Liver (tissue), 9 donors: ENCODE measurements around the gene POU1F1. TPM values are rescaled to one million over a fixed set of nuclear protein-coding genes. Genes with fewer than 3 reads are reported as not detected.

Experiments used
- DNase-seq: peaks from one replicate; pipeline ENCODE4 v3.0.0-alpha.2; 2017; ENCODE audit warnings: low spot score
- H3K27ac ChIP-seq, 2 donors: one replicate each; pipeline ENCODE4 v1.7.0; 2013; ENCODE audit warnings: inconsistent platforms in 2 of 2, low read length in 2 of 2, control low read depth in 1 of 2, low read depth in 1 of 2, mild to moderate bottlenecking in 1 of 2
- H3K27me3 ChIP-seq, 4 donors: one replicate each; pipeline versions ENCODE4 v1.6.1 to v1.7.0; 2013; ENCODE audit warnings: low read length in 3 of 4, inconsistent platforms in 1 of 4, mild to moderate bottlenecking in 1 of 4, moderate library complexity in 1 of 4; ENCODE audit not compliant: control insufficient read depth in 4 of 4, insufficient read depth in 4 of 4
- H3K36me3 ChIP-seq, 4 donors: one replicate each; pipeline versions ENCODE4 v1.6.1 to v1.7.0; 2013; ENCODE audit warnings: low read length in 3 of 4, mild to moderate bottlenecking in 3 of 4, low read depth in 1 of 4, moderate library complexity in 1 of 4; ENCODE audit not compliant: control insufficient read depth in 4 of 4, insufficient read depth in 3 of 4
- H3K4me1 ChIP-seq, 4 donors: one replicate each; pipeline versions ENCODE4 v1.6.1 to v1.7.0; 2013; ENCODE audit warnings: low read length in 3 of 4, mild to moderate bottlenecking in 3 of 4, moderate library complexity in 1 of 4; ENCODE audit not compliant: control insufficient read depth in 4 of 4, insufficient read depth in 4 of 4
- H3K4me3 ChIP-seq, 3 donors: one replicate each; pipeline versions ENCODE4 v1.6.1 to v1.7.0; 2013; ENCODE audit warnings: low read length in 3 of 3, control low read depth in 1 of 3, low read depth in 1 of 3, mild to moderate bottlenecking in 1 of 3
- H3K9ac ChIP-seq, 2 donors: one replicate each; pipeline ENCODE4 v1.7.0; 2013; ENCODE audit warnings: low read length in 2 of 2, mild to moderate bottlenecking in 2 of 2, moderate library complexity in 2 of 2, control low read depth in 1 of 2, low read depth in 1 of 2
- H3K9me3 ChIP-seq, 4 donors: one replicate each; pipeline versions ENCODE4 v1.6.1 to v1.7.0; 2013; ENCODE audit warnings: low read length in 3 of 4; ENCODE audit not compliant: control insufficient read depth in 4 of 4
- ATF3 ChIP-seq: IDR thresholded peaks from 2 replicates; pipeline ENCODE4 v1.6.1; 2016; ENCODE audit warnings: antibody characterized with exemption
- EGR1 ChIP-seq, 2 donors: IDR thresholded peaks; 2 replicates each; pipeline ENCODE4 v1.6.1; 2016 to 2018; ENCODE audit warnings: antibody characterized with exemption in 2 of 2, low read depth in 2 of 2
- FOXA1 ChIP-seq: IDR thresholded peaks from 2 replicates; pipeline ENCODE4 v1.6.1; 2016; ENCODE audit warnings: antibody characterized with exemption
- FOXA2 ChIP-seq: IDR thresholded peaks from 2 replicates; pipeline ENCODE4 v1.6.1; 2016; ENCODE audit warnings: antibody characterized with exemption
- GABPA ChIP-seq, 2 donors: IDR thresholded peaks in 1 of 2; conservative IDR thresholded peaks in 1 of 2; 2 replicates each; pipeline ENCODE4 v1.6.1; 2016; ENCODE audit warnings: antibody characterized with exemption in 2 of 2, mild to moderate bottlenecking in 1 of 2, moderate library complexity in 1 of 2
- HNF4A ChIP-seq, 2 donors: conservative IDR thresholded peaks; 2 replicates each; pipeline ENCODE4 v1.6.1; 2016; ENCODE audit warnings: antibody characterized with exemption in 2 of 2, mild to moderate bottlenecking in 2 of 2
- HNF4G ChIP-seq: IDR thresholded peaks from 2 replicates; pipeline ENCODE4 v1.6.1; 2016; ENCODE audit warnings: antibody characterized with exemption
- JUND ChIP-seq, 2 donors: IDR thresholded peaks; 2 replicates each; pipeline ENCODE4 v1.6.1; 2016; ENCODE audit warnings: antibody characterized with exemption in 2 of 2
- RAD21 ChIP-seq, 2 donors: IDR thresholded peaks; 2 replicates each; pipeline ENCODE4 v1.6.1; 2016; ENCODE audit warnings: antibody characterized with exemption in 2 of 2, mild to moderate bottlenecking in 2 of 2
- REST ChIP-seq: IDR thresholded peaks from 2 replicates; pipeline ENCODE4 v1.6.1; 2016; ENCODE audit warnings: antibody characterized with exemption, mild to moderate bottlenecking
- RXRA ChIP-seq, 2 donors: IDR thresholded peaks; 2 replicates each; pipeline ENCODE4 v1.6.1; 2017 to 2018; ENCODE audit warnings: antibody characterized with exemption in 2 of 2, mild to moderate bottlenecking in 1 of 2
- WGBS: extraction: QIAGEN DNeasy Blood & Tissue Kit; methylation state at CpG from one replicate; pipeline ENCODE4 v1.1.7; 2013; 5-methylcytosine and 5-hydroxymethylcytosine counted together
- polyA plus RNA-seq, 2 donors: library from polyadenylated mRNA; stranded (reverse) in 1 of 2; unstranded in 1 of 2; fragments of 200-250 nt in 1 of 2; fragments of >200 nt in 1 of 2; fragmentation: Nextera tagmentation in 1 of 2; extraction: Ambion mirVana in 1 of 2; gene quantifications; one replicate each; pipeline versions ENCODE4 v1.2.1 to v1.2.3, GENCODE V29; 2013 to 2015
- total RNA-seq, 2 donors: library from RNA; depleted of rRNA; stranded (reverse); fragments of >200 nt; gene quantifications; one replicate each; pipeline ENCODE4 v1.2.3, GENCODE V29; 2014
- TF ChIP-seq, protein P1 (sequence below): IDR thresholded peaks from 2 replicates; pipeline ENCODE4 v1.6.1; 2016; ENCODE audit warnings: antibody characterized with exemption
- TF ChIP-seq, protein P2 (sequence below): fragments of 150-350 bp; IDR thresholded peaks from 2 replicates; pipeline ENCODE4 v1.5.1; 2017; ENCODE audit warnings: improper control_type of control experiment, low read depth, low read length; ENCODE audit not compliant: missing input control
- TF ChIP-seq, protein P3 (sequence below): IDR thresholded peaks from 2 replicates; pipeline ENCODE4 v1.6.1; 2016; ENCODE audit warnings: antibody characterized with exemption
- donor health status: healthy.
- donor health status: healthy.
- donor health status: healthy.
- donor health status: healthy.
- donor health status: healthy.

POU1F1 gene
- total and polyA plus RNA-seq, 4 donors: not detected

DNA sequence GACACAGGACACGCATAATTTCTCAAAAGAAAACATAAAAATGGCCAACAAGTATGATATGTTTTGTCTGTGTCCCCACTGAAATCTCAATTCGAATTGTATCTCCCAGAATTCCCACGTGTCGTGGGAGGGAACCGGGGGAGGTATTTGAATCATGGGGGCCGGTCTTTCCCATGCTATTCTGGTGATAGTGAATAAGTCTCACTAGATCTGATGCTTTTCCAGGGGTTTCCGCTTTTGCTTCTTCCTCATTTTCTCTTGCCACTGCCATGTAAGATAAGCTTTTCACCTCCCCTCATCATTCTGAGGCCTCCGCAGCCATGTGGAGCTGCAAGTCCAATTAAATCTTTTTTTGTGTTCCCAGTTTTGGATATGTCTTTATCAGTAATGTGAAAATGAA lies 12.1 kb upstream of the POU1F1 start:
- DNase-seq: no peak
- Histone ChIP-seq H3K36me3 (no peaks in the 10 kb centered on the region), H3K27ac (no peak overlapping the region), H3K9me3 (no peaks in the 10 kb centered on the region), H3K9ac (no peak overlapping the region), H3K27me3 (no peaks in the 10 kb centered on the region), H3K4me3 (no peak overlapping the region), H3K4me1 (no peaks in the 10 kb centered on the region)
- WGBS: 83% methylated on average over 8 of the region's 8 CpGs
- no peak for TF ChIP-seq RXRA (IDR thresholded peaks at IDR 0.05)
- TF ChIP-seq, protein P1, sequence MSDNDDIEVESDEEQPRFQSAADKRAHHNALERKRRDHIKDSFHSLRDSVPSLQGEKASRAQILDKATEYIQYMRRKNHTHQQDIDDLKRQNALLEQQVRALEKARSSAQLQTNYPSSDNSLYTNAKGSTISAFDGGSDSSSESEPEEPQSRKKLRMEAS: no peak

DNA sequence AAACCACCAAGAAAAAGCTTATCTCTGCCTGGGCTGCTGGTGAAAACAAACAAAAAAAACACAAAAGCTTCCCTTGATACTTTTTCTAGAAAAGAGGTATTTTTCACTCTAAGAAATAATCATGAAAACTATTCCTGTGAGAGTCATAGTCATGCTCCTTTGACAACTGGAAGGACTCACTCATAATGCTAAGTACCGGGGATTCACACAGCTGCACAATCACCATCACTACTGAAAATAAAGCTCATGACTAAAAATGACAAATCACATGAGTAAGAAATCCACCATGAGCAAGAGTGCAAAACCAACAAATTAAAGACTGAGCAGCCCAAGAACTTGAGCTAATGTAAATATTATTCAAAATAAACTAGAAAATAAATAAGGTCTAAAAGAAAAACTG lies 10.6 kb upstream of the POU1F1 start:
- Histone ChIP-seq H3K27ac (no peak overlapping the region), H3K4me1 (no peaks in the 10 kb centered on the region), H3K36me3 (no peaks in the 10 kb centered on the region), H3K9ac (no peak overlapping the region), H3K9me3 (no peaks in the 10 kb centered on the region), H3K27me3 (no peaks in the 10 kb centered on the region), H3K4me3 (no peak overlapping the region)
- TF ChIP-seq GABPA (IDR thresholded peaks at IDR 0.05 in 1 of 2, conservative IDR thresholded peaks at IDR 0.05 in 1 of 2): no peak
- no peak for TF ChIP-seq RAD21 (IDR thresholded peaks at IDR 0.05)
- no peak for TF ChIP-seq HNF4A (conservative IDR thresholded peaks at IDR 0.05)
- TF ChIP-seq REST: no peak
- TF ChIP-seq FOXA2: no peak
- TF ChIP-seq, protein P1: no peak
- no peak for TF ChIP-seq JUND (IDR thresholded peaks at IDR 0.05)
- TF ChIP-seq ATF3: no peak
- no peak for TF ChIP-seq EGR1 (IDR thresholded peaks at IDR 0.05; ENCODE audit: low read depth in 2 of 2)
- no peak for TF ChIP-seq FOXA1
- TF ChIP-seq RXRA (IDR thresholded peaks at IDR 0.05): no peak
- no peak for DNase-seq
- 96% methylated on average over 1 of the region's 1 CpG for WGBS

DNA sequence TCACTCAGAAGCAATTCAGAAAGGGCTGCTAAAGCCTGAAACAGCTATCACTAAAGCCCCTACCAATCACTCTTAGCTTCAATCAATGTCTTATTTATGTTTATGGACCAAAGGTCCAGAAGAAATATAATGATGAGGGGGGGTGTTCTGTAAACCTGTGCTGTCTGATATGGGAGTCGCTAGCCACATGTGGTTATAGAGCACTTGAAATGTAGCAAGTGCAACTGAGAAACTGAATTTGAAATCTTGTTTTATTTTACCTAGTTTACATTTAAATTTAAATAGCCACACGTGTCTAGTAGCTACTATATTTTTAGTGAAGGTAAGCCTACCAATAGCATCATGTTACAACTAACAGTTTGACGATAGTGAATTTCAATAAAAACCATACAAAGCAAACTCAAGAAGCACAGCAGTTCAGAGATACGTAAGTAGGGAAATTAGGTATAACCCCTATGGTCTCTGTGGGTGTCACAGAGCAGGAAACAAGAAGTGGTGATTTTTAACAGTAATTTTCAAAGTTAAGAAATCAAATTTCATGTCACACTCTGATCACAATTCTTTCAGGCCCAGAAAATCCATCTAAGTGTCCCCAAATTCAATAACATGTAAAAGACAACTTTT lies 3.6 kb downstream of the POU1F1 start:
- Histone ChIP-seq H3K9me3 (no peaks in the 10 kb centered on the region), H3K4me1 (peaks cover 0 to 9% (median 1%) of the 10 kb centered on the region in 4 donors), H3K4me3 (no peak overlapping the region), H3K36me3 (no peaks in the 10 kb centered on the region), H3K27me3 (no peaks in the 10 kb centered on the region), H3K9ac (no peak overlapping the region), H3K27ac (no peak overlapping the region)
- 85% methylated on average over 4 of the region's 4 CpGs for WGBS
- no peak for TF ChIP-seq FOXA1
- TF ChIP-seq, protein P2, sequence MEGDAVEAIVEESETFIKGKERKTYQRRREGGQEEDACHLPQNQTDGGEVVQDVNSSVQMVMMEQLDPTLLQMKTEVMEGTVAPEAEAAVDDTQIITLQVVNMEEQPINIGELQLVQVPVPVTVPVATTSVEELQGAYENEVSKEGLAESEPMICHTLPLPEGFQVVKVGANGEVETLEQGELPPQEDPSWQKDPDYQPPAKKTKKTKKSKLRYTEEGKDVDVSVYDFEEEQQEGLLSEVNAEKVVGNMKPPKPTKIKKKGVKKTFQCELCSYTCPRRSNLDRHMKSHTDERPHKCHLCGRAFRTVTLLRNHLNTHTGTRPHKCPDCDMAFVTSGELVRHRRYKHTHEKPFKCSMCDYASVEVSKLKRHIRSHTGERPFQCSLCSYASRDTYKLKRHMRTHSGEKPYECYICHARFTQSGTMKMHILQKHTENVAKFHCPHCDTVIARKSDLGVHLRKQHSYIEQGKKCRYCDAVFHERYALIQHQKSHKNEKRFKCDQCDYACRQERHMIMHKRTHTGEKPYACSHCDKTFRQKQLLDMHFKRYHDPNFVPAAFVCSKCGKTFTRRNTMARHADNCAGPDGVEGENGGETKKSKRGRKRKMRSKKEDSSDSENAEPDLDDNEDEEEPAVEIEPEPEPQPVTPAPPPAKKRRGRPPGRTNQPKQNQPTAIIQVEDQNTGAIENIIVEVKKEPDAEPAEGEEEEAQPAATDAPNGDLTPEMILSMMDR: no peak
- TF ChIP-seq, protein P3, sequence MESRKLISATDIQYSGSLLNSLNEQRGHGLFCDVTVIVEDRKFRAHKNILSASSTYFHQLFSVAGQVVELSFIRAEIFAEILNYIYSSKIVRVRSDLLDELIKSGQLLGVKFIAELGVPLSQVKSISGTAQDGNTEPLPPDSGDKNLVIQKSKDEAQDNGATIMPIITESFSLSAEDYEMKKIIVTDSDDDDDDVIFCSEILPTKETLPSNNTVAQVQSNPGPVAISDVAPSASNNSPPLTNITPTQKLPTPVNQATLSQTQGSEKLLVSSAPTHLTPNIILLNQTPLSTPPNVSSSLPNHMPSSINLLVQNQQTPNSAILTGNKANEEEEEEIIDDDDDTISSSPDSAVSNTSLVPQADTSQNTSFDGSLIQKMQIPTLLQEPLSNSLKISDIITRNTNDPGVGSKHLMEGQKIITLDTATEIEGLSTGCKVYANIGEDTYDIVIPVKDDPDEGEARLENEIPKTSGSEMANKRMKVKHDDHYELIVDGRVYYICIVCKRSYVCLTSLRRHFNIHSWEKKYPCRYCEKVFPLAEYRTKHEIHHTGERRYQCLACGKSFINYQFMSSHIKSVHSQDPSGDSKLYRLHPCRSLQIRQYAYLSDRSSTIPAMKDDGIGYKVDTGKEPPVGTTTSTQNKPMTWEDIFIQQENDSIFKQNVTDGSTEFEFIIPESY: no peak
- no peak for TF ChIP-seq HNF4G
- TF ChIP-seq RAD21 (IDR thresholded peaks at IDR 0.05): no peak
- DNase-seq: no peak
